ENCODE data around the gene GJB5. TPM values are rescaled to one million over a fixed set of nuclear protein-coding genes. Genes with fewer than 3 reads are reported as not detected.

GJB5 gene
- total and polyA plus RNA-seq, 8 donors = not detected

- H3K27me3 ChIP-seq = no peaks in the 10 kb centered on the region
- no peak for ATAC-seq
- no peaks in the 10 kb centered on the region for H3K36me3 ChIP-seq
- no peak overlapping the region for H3K27ac ChIP-seq
- H3K4me3 ChIP-seq = no peak overlapping the region
- TF ChIP-seq CTCF (IDR thresholded peaks at IDR 0.05) = no peak
- no peaks in the 10 kb centered on the region for H3K4me1 ChIP-seq
- H3K9me3 ChIP-seq = no peaks in the 10 kb centered on the region
- no peak for DNase-seq
- 82 to 93% methylated on average over 4 of the region's 4 CpGs for WGBS, 2 donors
- FAIRE-seq = no peak
- intact Hi-C loops (cut with DNase I) = no loop called here
Measured at GRCh38 chr1:34711485-34711884, 43.4 kb upstream of the GJB5 start.

- intact Hi-C loops (cut with DNase I) = no loop called here
- H3K27ac ChIP-seq = no peak overlapping the region
- DNase-seq = no peak
- H3K36me3 ChIP-seq = no peaks in the 10 kb centered on the region
- no peak for FAIRE-seq
- 69 to 73% methylated on average over 7 of the region's 7 CpGs for WGBS, 2 donors
- no peak for TF ChIP-seq CTCF (IDR thresholded peaks at IDR 0.05)
- H3K4me1 ChIP-seq = no peaks in the 10 kb centered on the region
- H3K27me3 ChIP-seq = no peaks in the 10 kb centered on the region
- ATAC-seq = no peak
- H3K9me3 ChIP-seq = no peaks in the 10 kb centered on the region
- H3K4me3 ChIP-seq = no peak overlapping the region
Measured at GRCh38 chr1:34712007-34712688, 42.7 kb upstream of the GJB5 start.

- H3K4me3 ChIP-seq = no peak overlapping the region
- TF ChIP-seq CTCF (IDR thresholded peaks at IDR 0.05) = no peak
- 77 to 84% methylated on average over 6 of the region's 6 CpGs for WGBS, 2 donors
- no peak for FAIRE-seq
- intact Hi-C loops (cut with DNase I) = no loop called here
- H3K27ac ChIP-seq = no peak overlapping the region
- no peaks in the 10 kb centered on the region for H3K9me3 ChIP-seq
- ATAC-seq = no peak
- H3K36me3 ChIP-seq = no peaks in the 10 kb centered on the region
- no peaks in the 10 kb centered on the region for H3K4me1 ChIP-seq
- DNase-seq = no peak
- no peaks in the 10 kb centered on the region for H3K27me3 ChIP-seq
Measured at GRCh38 chr1:34713443-34713842, 41.4 kb upstream of the GJB5 start.

- no peak for TF ChIP-seq CTCF (IDR thresholded peaks at IDR 0.05)
- ATAC-seq (no peak), DNase-seq (no peak), FAIRE-seq (no peak)
- H3K27ac ChIP-seq = no peak overlapping the region
- H3K4me3 ChIP-seq = no peak overlapping the region
- H3K4me1 ChIP-seq = no peaks in the 10 kb centered on the region
- intact Hi-C loops (cut with DNase I) = no loop called here
- H3K27me3 ChIP-seq = no peaks in the 10 kb centered on the region
- 47 to 60% methylated on average over 3 of the region's 3 CpGs for WGBS, 2 donors
- H3K9me3 ChIP-seq = no peaks in the 10 kb centered on the region
- no peaks in the 10 kb centered on the region for H3K36me3 ChIP-seq
Measured at GRCh38 chr1:34714386-34714785, 40.5 kb upstream of the GJB5 start.

GRCh38 chr1:34715139-34715538, 39.7 kb upstream of the GJB5 start:
- H3K36me3 ChIP-seq = no peaks in the 10 kb centered on the region
- TF ChIP-seq CTCF (IDR thresholded peaks at IDR 0.05) = no peak
- DNase-seq (no peak), ATAC-seq (no peak), FAIRE-seq (no peak)
- H3K9me3 ChIP-seq = no peaks in the 10 kb centered on the region
- no peaks in the 10 kb centered on the region for H3K27me3 ChIP-seq
- H3K27ac ChIP-seq = no peak overlapping the region
- H3K4me3 ChIP-seq = no peak overlapping the region
- H3K4me1 ChIP-seq = no peaks in the 10 kb centered on the region
- intact Hi-C loops (cut with DNase I) = no loop called here
- 76 to 83% methylated on average over 3 of the region's 3 CpGs for WGBS, 2 donors
